NCI-H146 (cell line): ENCODE results near the gene CLDN15.
"Not testable (repeated sequence)": the region's sequence is repeated elsewhere in the genome, so short reads cannot be mapped to it uniquely, and the experiment has no call there.

Source experiments
- DNase-seq: peaks from one replicate; lab custom pipeline; 2025; lab: John Stamatoyannopoulos, UW

Gene CLDN15

GRCh38 chr7:101237206-101238067 lies at the start of gene CLDN15:
CLDN15 (minus strand) TSS chr7:101237802; CDS start chr7:101237581, 221 bp downstream.
- DNase-seq, result no peak

GRCh38 chr7:101287032-101287431 lies 49.4 kb upstream of the CLDN15 start:
- DNase-seq, result no peak

- DNase-seq, result not testable (repeated sequence)
These were observed 48.3 kb upstream of the CLDN15 start for GRCh38 chr7:101285880-101286279.

- no peak for DNase-seq
These were observed 47.6 kb upstream of the CLDN15 start for GRCh38 chr7:101285171-101285570.

- not testable (repeated sequence) for DNase-seq
These were observed 43.3 kb upstream of the CLDN15 start for GRCh38 chr7:101280912-101281311.

- no peak for DNase-seq
These were observed 41.1 kb upstream of the CLDN15 start for GRCh38 chr7:101278461-101279292.

GRCh38 chr7:101277155-101277554 lies 39.6 kb upstream of the CLDN15 start:
- DNase-seq, result no peak

GRCh38 chr7:101273206-101273605 lies 35.6 kb upstream of the CLDN15 start:
- DNase-seq, result no peak

- no peak for DNase-seq
These were observed 33.4 kb upstream of the CLDN15 start for GRCh38 chr7:101271021-101271420.

GRCh38 chr7:101269664-101270063 lies 32.1 kb upstream of the CLDN15 start:
- DNase-seq, result no peak

- DNase-seq, result no peak
These were observed 28.3 kb upstream of the CLDN15 start for GRCh38 chr7:101265622-101266516.

GRCh38 chr7:101264102-101264706 lies 26.6 kb upstream of the CLDN15 start:
- DNase-seq, result not testable (repeated sequence)

- no peak for DNase-seq
These were observed 20.7 kb upstream of the CLDN15 start for GRCh38 chr7:101258243-101258731.

- no peak for DNase-seq
These were observed 18.2 kb upstream of the CLDN15 start for GRCh38 chr7:101255796-101256195.

- not testable (repeated sequence) for DNase-seq
These were observed 15.6 kb upstream of the CLDN15 start for GRCh38 chr7:101253199-101253598.

- DNase-seq, result peak; percentile 97
These were observed 14.5 kb upstream of the CLDN15 start for GRCh38 chr7:101251871-101252659.

- DNase-seq, result no peak
These were observed 12.7 kb upstream of the CLDN15 start for GRCh38 chr7:101250324-101250723.

- DNase-seq, result no peak
These were observed 10.7 kb upstream of the CLDN15 start for GRCh38 chr7:101248276-101248675.

GRCh38 chr7:101245147-101245668 lies 7.6 kb upstream of the CLDN15 start:
- DNase-seq, result no peak
